ENCODE measurements around the gene ELOA2.
"Not testable (repeated sequence)": the region's sequence is repeated elsewhere in the genome, so short reads cannot be mapped to it uniquely, and the experiment has no call there.

ELOA2 gene

DNA sequence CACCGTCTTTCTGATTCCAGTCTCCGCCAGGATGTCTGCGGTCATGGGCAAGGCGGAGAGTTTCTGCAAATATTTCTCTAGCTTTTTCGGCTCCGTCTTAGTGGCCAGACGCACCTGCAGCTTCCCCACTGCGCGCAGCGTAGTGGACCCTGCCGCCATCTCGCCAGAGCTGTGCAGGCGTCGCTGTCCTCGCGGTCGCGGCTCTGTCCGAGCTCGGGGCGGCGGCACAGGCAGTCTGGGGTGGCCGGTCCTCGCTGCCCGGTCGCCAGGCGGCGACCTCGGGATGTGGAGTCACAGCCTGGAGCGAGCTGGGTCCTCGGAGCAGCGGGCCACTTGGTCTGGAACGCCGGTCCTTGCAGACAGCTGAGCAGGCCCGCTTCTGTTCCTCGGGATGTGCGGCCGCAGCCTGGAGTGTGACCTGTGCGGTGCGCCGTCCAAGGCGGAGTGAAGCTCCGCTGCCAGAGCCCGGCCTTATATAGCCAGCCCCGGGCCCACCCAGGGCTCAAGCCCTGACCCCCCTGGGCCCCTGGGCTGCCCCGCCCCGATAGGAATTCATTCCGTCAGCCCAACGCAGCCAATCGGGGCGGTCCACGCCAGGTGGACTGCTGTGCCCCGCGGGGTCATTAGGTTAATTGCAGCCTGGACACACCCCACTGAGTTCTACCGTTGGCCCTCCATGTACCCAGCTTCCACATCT is 11.5 kb downstream of the ELOA2 start:
- in situ Hi-C loops (cut with MboI; ENCODE audit: low sequenced_read_pairs): not testable (repeated sequence)

DNA sequence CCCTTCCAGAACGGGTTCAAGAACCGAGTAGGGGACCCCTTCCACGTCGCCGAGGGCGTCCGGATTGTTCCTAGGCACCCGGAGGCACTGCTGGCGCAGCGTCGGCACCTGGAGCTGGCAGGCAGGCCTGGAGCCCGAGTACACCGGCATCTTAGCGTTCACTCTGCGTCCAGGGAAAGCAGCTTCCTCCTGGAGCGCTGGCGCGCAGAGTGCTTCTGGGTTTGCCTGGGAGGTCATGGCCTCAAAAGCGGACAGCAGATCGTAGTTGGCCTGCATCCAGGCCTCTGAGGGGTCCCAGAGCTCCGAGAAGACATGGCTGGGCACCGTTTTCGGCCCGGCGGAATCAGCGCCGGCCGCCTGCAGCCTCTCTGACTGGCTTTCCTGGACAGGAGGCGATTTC is 12.6 kb downstream of the ELOA2 start:
- in situ Hi-C loops (cut with MboI; ENCODE audit: low sequenced_read_pairs): not testable (repeated sequence)

- in situ Hi-C loops (cut with MboI; ENCODE audit: low sequenced_read_pairs): not testable (repeated sequence)
Observed at GRCh38 chr18:47020757-47021156, 14.7 kb downstream of the ELOA2 start.

DNA sequence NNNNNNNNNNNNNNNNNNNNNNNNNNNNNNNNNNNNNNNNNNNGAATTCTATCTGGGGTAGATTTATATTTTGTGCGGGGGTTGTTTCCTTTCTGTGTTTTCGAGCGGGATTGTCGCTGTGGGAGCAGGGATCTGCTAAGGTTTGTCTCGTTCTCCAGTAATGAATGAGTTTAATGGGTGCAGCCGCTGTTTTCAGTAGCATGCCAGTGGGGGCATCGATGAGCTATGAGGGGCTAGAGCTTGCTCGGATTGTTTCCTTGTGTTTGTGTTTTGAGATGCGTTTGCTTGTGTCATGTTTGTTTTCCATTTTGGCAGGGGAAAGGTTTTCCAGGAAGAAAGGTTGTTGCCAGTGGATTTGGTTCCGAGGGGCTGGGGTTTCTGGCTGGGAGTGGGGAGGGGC is 15.6 kb downstream of the ELOA2 start:
- in situ Hi-C loops (cut with MboI; ENCODE audit: low sequenced_read_pairs): not testable (repeated sequence)
